ENCODE data around the gene TMEM117. TPM values are rescaled to one million over a fixed set of nuclear protein-coding genes. Genes with fewer than 3 reads are reported as not detected.

TMEM117 gene
- total RNA-seq, 1 donor from 2014 or later = 0.43 TPM

DNA sequence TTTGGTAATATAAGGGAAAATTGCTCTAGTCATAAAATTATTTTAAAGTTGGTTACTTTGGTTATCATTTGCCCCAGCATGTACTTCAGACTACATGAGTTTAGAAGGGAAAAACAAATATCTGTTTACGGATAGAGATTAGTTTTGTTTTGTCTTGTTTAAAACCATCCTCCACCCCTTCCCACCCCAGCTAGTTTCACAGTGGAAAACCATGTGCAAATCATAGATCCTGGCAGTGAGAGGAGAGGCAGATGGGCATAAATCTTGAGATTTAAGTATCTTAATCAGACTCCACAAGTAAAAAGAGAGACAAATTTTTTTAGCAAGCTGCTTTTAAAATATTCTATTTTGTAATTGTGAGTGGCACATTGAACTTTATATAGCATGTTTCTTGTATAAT lies 424.7 kb downstream of the TMEM117 start:
- H3K36me3 ChIP-seq = no peaks in the 10 kb centered on the region
- TF ChIP-seq, protein P1, sequence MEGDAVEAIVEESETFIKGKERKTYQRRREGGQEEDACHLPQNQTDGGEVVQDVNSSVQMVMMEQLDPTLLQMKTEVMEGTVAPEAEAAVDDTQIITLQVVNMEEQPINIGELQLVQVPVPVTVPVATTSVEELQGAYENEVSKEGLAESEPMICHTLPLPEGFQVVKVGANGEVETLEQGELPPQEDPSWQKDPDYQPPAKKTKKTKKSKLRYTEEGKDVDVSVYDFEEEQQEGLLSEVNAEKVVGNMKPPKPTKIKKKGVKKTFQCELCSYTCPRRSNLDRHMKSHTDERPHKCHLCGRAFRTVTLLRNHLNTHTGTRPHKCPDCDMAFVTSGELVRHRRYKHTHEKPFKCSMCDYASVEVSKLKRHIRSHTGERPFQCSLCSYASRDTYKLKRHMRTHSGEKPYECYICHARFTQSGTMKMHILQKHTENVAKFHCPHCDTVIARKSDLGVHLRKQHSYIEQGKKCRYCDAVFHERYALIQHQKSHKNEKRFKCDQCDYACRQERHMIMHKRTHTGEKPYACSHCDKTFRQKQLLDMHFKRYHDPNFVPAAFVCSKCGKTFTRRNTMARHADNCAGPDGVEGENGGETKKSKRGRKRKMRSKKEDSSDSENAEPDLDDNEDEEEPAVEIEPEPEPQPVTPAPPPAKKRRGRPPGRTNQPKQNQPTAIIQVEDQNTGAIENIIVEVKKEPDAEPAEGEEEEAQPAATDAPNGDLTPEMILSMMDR (IDR thresholded peaks at IDR 0.05) = no peak
- no peaks in the 10 kb centered on the region for H3K27me3 ChIP-seq
- H3K27ac ChIP-seq = no peak overlapping the region
- H3K9me3 ChIP-seq = no peaks in the 10 kb centered on the region
- H3K4me3 ChIP-seq = no peak overlapping the region
- intact Hi-C loops (cut with DNase I) = no loop called here
- DNase-seq (ENCODE audit: low spot score in 2 of 2) = no peak
- H3K4me1 ChIP-seq = no peaks in the 10 kb centered on the region

DNA sequence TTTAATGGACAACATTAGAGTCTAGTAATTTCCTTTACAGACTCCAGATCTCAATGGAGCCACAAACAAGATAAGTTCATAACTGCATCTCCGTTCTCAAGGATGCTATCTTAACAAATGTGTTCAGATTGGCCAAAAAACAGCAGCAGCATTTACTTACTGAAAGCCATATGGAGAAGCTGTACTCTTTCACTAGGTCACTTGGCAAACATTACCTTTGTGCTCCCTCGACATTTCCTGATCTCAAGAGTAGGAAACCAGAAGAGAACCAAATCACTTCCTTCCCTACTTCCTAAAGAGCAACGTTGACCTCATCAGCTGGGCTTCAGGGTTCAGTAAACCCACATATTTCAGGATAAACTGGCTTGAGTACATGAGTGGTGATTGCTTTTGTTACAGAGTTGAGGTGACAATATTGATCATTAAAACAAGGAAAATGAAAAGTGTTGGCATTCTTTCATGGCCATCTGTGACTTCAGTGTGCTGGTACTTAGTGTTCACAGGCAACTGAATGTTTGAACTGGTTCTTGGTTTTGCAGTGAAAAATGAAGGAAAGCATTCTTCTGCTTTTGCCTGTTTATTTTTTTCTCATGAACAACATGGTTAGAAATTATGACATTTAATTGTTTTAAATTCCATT lies 449.6 kb downstream of the TMEM117 start:
- Histone ChIP-seq H3K4me1 (no peaks in the 10 kb centered on the region), H3K27me3 (no peaks in the 10 kb centered on the region), H3K9me3 (no peaks in the 10 kb centered on the region), H3K36me3 (no peaks in the 10 kb centered on the region), H3K4me3 (no peak overlapping the region), H3K27ac (no peak overlapping the region)
- intact Hi-C loops (cut with DNase I) = no loop called here
- DNase-seq (ENCODE audit: low spot score in 2 of 2) = no peak
- TF ChIP-seq, protein P1 (IDR thresholded peaks at IDR 0.05) = no peak

DNA sequence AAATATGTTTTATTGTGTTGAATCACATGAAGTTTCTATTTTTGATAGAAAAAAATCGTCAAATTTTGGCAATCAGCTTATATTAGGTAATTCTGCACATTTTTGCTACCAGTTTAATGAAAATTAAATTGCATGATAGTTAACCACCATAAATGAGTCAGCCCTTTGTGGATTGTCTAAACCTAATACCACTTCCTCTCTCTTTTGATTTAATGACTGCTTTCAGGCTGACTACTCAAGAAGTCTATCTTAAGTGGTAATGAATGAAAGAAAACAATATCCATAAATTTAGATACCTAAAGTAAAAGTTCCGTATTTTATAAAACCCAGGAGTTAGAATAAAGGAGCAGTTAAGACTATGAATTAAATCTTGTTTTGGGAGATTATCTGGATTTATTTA lies 450.5 kb downstream of the TMEM117 start:
- Histone ChIP-seq H3K4me3 (no peak overlapping the region), H3K36me3 (no peaks in the 10 kb centered on the region), H3K4me1 (no peaks in the 10 kb centered on the region), H3K9me3 (peaks cover 0 to 9% of the 10 kb centered on the region in 2 donors), H3K27me3 (no peaks in the 10 kb centered on the region), H3K27ac (no peak overlapping the region)
- intact Hi-C loops (cut with DNase I) = no loop called here
- no peak for DNase-seq (ENCODE audit: low spot score in 2 of 2)
- TF ChIP-seq, protein P1 (IDR thresholded peaks at IDR 0.05) = no peak

DNA sequence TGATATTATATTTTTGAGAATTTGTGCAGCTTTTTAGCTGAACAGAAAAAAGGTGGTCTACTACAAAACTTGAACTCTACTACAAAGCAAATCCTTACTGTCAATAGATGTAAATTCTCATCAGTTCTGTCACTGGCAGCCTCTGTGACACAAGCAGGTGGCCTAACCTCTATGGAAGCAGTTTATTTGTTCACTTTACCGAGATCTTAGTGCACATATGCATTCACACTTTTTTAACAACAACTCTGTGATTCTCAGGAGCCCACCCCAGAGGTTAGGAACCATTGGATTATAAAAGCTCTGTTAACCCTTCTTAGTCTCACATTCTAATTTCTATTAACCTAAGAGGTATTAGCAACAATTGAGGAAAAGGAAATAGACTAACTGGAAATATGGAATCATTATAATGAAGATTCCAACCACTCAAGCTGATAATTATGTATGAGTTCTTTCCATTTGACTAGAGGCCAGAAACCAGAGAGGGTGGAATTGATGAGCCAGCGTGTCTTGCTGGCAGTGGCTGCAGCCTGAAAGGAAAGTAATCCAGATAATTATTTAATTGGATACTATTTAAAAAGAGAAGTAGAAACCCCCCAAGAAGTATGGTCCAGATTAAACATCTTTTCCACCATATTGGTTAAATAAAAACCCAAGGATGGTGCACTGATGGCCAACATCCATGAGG lies 451.1 kb downstream of the TMEM117 start:
- TF ChIP-seq, protein P1 (IDR thresholded peaks at IDR 0.05) = no peak
- intact Hi-C loops (cut with DNase I) = no loop called here
- no peaks in the 10 kb centered on the region for H3K36me3 ChIP-seq

DNA sequence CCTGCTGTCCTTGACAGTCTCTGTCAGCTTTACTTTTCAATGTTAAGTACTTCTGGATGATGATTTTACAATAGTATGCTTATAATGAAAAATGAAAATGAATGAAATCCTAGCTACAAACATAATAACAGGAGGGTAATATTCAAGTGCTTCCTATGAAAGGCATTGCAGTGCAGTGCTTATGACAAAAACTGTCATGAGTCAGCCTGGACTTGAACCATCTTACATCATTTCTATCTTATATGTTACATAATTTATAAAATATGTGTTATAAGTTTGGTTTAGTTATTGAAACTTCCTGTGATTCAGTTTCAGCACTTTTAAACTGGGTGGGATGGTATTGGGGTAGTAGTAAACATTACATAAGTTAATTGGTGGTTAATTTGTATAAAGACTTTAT lies 451.7 kb downstream of the TMEM117 start:
- no peak overlapping the region for H3K4me3 ChIP-seq
- intact Hi-C loops (cut with DNase I) = no loop called here
- DNase-seq (ENCODE audit: low spot score in 2 of 2) = no peak
- no peaks in the 10 kb centered on the region for H3K36me3 ChIP-seq
- TF ChIP-seq, protein P1 (IDR thresholded peaks at IDR 0.05) = no peak
- H3K9me3 ChIP-seq = peaks cover 0 to 16% of the 10 kb centered on the region in 2 donors
- H3K27me3 ChIP-seq = no peaks in the 10 kb centered on the region
- no peak overlapping the region for H3K27ac ChIP-seq
- no peaks in the 10 kb centered on the region for H3K4me1 ChIP-seq

More for the DNA sequence above, 451.1 kb downstream of the TMEM117 start:
- no peak overlapping the region for H3K27ac ChIP-seq
- H3K4me1 ChIP-seq = no peaks in the 10 kb centered on the region
- H3K9me3 ChIP-seq = peaks cover 0 to 14% of the 10 kb centered on the region in 2 donors
- DNase-seq (ENCODE audit: low spot score in 2 of 2) = no peak
- H3K27me3 ChIP-seq = no peaks in the 10 kb centered on the region
- no peak overlapping the region for H3K4me3 ChIP-seq

Measured in ascending aorta (tissue), 2 donors.